Fibroblast of skin of back (primary cell): ENCODE measurements around the gene PCDHGA11.
"Not testable (repeated sequence)": the region's sequence is repeated elsewhere in the genome, so short reads cannot be mapped to it uniquely, and the experiment has no call there.

Experiments used
- DNase-seq: peaks from one replicate; pipeline ENCODE4 v3.0.0-alpha.2; 2013

PCDHGA11 gene

DNA sequence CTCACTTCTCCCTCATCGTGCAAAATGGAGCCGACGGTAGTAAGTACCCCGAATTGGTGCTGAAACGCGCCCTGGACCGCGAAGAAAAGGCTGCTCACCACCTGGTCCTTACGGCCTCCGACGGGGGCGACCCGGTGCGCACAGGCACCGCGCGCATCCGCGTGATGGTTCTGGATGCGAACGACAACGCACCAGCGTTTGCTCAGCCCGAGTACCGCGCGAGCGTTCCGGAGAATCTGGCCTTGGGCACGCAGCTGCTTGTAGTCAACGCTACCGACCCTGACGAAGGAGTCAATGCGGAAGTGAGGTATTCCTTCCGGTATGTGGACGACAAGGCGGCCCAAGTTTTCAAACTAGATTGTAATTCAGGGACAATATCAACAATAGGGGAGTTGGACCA, 10.4 kb downstream of the PCDHGA11 start:
- peak; percentile 49 for DNase-seq

DNA sequence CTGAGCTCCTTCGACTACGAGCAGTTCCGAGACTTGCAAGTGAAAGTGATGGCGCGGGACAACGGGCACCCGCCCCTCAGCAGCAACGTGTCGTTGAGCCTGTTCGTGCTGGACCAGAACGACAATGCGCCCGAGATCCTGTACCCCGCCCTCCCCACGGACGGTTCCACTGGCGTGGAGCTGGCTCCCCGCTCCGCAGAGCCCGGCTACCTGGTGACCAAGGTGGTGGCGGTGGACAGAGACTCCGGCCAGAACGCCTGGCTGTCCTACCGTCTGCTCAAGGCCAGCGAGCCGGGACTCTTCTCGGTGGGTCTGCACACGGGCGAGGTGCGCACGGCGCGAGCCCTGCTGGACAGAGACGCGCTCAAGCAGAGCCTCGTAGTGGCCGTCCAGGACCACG, 11.5 kb downstream of the PCDHGA11 start:
- not testable (repeated sequence) for DNase-seq

DNA sequence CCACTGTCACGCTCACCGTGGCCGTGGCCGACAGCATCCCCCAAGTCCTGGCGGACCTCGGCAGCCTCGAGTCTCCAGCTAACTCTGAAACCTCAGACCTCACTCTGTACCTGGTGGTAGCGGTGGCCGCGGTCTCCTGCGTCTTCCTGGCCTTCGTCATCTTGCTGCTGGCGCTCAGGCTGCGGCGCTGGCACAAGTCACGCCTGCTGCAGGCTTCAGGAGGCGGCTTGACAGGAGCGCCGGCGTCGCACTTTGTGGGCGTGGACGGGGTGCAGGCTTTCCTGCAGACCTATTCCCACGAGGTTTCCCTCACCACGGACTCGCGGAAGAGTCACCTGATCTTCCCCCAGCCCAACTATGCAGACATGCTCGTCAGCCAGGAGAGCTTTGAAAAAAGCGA, 11.9 kb downstream of the PCDHGA11 start:
- DNase-seq: not testable (repeated sequence)

DNA sequence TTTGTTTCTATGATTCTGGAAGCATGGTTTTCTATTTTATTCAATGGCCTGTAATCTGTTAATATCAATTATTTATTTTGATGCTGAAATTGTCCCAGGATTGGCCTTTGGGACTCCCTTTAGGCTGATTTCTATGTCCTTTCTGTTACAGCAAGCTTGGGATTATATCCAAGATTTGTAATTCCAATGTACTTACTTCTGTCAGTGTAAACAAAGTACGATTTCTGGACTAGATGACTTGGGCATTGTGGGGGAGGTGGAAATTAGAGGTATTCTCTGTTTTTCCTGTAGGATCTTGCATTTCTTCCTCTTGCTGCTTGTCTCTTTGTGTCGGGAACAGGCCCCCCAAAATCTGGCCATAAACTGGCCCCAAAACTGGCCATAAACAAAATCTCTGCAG, 13.2 kb downstream of the PCDHGA11 start:
- DNase-seq: peak; percentile 59

DNA sequence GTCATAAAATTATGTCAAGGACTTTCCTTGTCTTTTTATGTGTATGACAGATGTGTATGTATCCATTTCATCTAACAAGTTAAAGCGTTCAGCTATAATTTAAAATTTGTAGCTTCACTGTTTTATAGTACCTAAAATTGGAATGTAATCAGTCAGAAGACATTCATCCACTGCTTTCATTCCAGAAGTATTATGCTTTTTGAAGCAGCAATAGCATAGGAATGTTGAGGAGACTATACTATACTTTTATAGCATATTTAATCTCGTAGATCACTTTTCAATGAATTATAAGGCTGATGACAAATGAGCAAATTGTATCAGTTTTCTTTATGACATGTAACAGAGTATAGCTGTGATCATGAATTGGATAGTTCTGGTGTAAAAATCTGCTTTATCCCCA, 16.4 kb downstream of the PCDHGA11 start:
- peak; percentile 77 for DNase-seq

DNA sequence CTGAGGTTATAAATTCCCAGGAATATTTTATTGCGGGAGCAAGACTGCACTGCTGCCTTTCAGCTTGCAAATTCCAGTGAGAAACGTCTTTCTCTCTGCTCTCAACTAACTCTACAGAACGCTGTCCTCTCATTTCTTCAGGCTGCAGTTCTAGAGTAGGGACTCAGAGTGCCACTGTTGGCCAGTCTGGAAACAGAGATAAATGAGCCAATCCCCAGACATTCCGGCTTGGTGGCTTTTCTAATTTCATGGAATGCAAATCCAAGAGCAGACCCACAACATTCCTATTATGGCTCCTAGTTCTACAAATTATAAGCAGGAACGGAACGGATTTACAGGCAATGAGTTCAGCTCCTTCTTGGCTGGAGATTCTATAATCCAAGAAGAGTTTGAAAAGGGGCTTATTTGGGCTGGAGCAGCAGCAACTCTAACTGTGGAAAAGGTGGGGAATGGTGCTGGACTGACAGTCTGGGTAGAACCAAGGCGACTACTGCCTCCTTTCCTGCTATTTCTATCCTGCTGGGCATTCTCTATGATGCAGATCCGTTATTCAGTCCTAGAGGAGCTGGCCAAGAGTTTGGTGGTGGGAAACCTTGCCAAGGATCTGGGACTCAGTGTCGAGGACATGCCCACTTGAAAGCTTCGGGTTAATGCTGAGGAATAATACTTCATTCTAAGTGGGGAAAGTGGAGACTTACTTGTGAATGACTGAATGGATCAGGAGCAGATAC, 18.7 kb downstream of the PCDHGA11 start:
- peak; percentile 71 for DNase-seq

DNA sequence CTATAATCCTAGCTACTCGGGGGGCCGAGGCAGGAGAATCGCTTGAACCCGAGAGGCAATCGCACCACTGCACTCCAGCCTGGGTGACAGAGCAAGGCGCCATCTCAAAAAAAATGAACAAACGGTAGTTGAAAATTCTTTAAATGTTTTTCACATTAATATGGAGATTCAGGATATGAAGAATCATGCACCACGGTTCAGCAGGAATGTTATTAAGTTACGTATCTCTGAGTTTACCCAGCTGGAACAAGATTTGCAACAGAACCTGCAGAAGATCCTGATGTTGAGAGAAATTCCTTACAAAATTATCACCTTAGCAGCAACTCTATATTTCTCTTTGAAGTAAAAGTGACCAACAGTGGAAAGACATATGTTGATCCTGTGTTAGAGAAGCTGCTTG, 19.5 kb downstream of the PCDHGA11 start:
- DNase-seq: peak; percentile 28

DNA sequence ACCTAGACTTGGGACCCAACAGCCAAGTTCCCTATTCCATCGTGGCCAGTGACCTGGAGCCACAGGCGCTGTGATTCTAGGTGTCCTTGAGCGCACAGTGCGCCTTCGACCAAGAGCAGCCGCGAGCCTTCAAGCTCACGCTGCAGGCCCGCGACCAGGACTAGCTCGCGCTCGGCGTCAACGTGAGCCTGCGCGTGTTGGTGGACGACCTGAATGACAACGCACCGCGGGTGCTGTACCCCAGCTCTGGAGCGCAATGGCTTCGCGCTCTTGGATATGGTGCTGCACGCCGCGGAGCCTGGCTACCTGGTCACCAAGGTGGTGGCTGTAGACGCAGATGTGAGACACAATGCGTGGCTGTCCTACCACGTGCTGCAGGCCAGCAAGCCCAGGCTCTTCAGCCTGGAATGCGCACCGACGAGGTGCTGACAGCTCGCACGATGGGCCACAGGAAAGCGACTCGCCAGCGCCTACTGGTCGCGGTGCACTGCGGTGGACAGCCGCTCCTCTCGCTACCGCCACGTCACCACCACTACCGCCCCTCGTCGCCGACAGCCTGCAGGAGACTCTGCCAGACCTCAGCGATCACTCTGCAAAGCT, 20.8 kb downstream of the PCDHGA11 start:
- DNase-seq: no peak

DNA sequence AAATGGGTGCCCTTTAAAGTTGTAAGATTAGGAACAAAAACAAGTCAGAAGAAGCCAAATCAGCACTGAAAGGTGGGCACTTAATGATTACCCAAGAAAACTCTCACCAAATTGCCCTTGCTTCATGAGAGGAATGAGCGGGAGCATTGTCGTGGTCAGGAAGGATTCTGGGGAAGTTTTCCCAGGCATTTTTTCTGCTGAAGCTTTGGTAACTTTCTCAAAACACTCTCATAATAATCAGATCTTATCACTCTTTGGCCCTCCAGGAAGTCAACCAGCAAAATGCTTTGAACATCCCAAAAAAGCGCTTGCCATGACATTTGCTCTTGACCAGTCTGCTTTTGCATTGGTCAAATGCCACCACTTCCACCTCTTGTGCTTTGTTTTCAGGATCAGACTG, 44.5 kb downstream of the PCDHGA11 start:
- peak; percentile 60 for DNase-seq
